HG02943 (cell line): ENCODE measurements around the gene OR6K3.
"Not testable (repeated sequence)": the region's sequence is repeated elsewhere in the genome, so short reads cannot be mapped to it uniquely, and the experiment has no call there.

Source experiments
- ATAC-seq: cut with Tn5 transposase; IDR thresholded peaks from one replicate; pipeline ENCODE4 v1.9.1; 2021; ENCODE audit warnings: mild to moderate bottlenecking, low read depth, moderate library complexity; ENCODE audit not compliant: unreplicated experiment

Gene OR6K3, protein sequence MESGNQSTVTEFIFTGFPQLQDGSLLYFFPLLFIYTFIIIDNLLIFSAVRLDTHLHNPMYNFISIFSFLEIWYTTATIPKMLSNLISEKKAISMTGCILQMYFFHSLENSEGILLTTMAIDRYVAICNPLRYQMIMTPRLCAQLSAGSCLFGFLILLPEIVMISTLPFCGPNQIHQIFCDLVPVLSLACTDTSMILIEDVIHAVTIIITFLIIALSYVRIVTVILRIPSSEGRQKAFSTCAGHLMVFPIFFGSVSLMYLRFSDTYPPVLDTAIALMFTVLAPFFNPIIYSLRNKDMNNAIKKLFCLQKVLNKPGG

DNA sequence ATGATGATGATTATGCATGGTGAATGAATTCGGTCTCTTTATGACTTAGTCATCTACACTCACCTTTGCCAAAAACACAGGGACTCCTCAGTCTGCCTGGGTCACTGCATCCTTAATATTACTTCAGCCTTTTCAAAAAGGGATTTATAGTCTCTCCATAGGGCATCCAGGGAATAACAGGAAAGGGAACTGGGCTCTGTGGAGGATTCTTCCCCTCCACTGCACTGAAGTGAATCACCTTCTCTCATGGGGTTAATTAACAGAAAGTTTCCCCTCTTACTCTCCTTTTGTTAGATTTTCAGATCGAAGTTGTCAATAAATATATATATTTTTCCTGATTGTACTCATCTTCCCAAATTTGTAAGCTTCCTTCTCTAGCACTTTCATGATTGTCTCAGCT lies at the start of gene OR6K3:
Gene OR6K3 (minus strand): TSS at position 101 of the 400 bp plus-strand sequence. CDS start 2,605 bp downstream, outside the sequence.
- no peak for ATAC-seq

DNA sequence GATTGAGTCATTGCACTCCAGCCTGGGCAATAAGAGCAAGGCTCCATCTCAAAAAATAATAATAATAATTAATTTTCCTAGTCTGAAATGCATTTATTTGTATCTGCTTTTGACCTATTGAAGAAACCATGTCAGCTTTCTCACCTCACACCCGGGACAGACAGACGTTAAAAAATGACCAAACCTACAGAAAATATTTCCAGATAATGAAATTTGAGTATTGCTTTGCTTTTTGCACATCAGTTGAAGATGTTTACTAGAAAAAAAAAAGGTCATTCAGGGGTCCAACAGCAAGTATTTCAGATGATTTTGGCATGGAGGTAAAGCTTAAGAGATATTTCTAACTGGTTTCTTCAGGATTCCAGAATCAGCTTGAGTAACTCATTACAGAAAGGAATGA lies 33.9 kb upstream of the OR6K3 start, which contains the start of gene OR6K6:
Gene OR6K6 (plus strand): TSS at position 301 of the 400 bp plus-strand sequence. CDS start 168 bp downstream, outside the sequence.
- ATAC-seq = no peak

DNA sequence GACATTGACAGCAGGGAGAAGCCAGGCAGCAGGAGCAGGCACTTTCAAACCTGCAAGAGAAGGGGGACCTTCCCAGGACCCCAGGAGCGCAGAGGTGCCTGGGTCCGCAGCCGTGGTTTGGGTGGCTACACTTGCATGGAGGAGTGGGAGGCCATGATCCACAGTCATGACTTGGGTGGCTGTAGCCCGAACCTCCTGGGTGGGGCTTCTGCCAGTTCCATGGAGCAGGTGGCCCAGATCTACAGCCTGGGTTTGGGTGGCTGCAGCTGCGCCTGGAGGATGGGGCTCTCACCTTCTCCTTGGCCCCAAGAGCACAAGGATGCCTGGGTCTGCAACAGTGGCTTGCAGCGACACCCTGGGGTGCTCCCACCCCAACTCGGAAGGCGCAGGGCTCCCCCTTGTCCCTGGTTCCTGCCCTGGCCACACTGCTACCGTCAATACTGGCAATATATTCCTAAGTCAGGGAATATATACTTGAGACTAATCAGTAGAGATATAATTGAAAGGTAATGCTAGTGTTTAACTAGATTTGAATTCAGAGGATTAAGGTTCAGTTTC lies 31.7 kb upstream of the OR6K3 start:
- no peak for ATAC-seq

DNA sequence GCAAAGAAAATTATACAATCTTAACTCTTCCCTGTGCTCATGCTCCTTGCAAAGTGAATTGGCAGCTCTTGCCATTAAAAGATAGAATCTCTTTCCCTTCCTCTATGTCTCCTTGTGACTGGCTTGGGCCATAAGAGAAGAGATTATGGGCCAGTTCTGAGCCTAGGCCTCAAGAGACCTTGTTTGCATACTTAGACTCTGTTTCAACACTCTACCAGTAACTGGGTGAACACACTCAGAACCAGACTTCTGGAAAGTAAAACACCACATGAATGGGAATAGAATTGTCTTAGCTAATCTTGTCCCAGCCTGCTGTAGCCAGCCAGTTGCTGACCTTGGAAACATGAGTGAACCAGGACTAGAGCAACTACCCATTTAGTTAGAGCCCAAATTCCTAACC lies 15.3 kb upstream of the OR6K3 start:
- no peak for ATAC-seq

DNA sequence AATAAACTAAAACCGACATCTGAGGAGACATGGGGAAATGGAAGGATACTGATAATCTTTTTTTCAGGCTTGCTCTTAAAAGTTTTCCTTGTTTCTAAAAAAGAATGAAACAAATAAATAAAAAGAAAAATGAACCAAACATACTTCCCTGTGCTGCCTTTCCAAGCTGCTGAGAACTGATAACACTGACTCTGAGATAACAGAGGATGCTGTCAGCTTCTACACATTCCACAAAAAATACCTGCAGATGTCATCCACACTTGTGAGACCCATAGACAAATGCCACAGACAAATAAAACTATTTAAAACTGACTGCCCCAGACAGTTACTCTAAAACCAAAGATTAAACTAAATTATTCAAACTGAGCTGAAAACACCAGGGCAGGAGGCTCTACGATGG lies 12.0 kb upstream of the OR6K3 start:
- ATAC-seq = no peak

DNA sequence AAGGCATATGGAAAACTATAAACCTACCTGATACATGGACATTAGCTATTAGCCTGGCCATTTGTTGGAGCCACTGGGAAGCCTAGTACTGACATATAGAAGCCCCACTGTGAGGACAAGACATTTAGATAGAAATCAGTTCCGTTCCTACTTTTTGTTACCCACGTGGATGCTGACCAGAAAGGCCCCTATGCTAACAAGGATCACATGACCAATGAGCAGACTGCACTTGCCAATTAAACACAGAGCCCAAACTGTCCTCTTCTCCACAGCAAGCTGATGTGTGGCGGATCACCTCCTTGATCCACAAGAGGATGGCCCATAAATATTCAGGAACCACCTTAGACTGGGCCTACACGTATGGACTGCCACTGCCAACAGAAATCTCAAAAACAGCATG lies 11.2 kb upstream of the OR6K3 start:
- no peak for ATAC-seq

DNA sequence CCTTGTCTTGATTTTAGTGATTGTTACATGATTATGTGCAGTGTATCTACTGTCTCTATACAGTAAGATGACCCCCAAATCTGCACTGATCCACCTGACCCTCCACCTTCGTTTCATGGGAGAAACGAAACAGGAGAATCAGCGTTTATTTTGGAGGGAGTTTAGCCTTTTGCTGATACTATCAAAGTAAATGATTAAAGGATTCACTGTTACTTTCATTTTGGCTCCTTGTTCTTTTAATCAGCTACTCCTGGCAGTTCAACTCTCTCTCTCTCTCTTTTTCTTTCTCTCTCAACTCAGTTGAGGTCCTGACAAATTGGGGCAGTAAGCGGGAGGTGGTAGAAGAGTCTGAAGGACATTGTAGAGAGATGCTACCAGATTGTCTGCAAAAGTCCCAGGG lies 9.9 kb upstream of the OR6K3 start:
- ATAC-seq = no peak

DNA sequence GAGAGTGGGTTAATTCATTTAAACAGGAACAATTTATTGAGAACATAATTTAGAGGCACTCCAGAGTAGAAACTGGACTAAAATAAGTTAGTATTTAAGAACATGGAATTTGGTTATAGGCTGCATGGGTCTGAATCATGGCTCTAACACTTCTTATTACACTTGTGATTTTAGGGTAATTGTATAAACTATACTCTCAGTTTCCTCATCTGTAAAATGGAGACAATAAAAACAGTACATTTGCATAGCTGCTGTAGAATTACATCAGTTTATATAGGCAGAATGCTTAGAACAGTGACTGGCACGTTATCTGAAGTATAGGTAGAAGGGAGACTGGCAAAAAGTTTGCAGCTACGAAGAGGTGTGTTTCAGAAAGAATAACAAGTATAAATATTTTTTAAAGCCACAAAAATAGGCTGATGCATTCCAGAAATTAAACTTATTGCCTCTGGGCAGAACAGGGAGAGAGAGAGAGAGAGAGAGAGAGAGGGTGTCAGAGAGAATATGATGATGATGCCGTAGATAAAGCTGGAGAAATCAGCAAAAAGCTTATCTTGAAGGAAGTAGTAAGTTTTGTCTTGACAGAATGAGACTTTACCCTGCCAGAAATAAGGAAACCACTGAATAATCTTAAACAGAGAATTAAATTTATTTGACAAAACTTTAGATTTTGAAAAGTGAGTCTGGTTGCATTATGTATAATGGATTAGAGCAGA lies 8.1 kb upstream of the OR6K3 start:
- no peak for ATAC-seq

DNA sequence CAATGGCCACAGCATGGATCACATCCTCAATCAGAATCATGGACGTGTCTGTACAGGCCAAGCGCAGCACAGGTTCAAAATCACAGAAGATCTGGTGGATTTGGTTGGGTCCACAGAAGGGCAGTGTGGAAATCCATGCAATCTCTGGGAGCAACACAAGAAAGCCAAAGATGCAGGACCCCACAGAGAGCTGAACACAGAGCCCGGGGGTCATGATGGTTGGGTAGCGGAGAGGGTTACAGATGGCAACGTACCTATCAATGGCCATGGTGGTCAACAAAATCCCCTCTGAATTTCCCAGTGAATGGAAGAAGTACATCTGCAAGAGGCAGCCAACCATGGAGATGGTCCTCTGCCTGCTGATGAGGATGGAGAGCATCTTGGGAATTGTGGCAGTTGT lies 3.9 kb upstream of the OR6K3 start:
- no peak for ATAC-seq

DNA sequence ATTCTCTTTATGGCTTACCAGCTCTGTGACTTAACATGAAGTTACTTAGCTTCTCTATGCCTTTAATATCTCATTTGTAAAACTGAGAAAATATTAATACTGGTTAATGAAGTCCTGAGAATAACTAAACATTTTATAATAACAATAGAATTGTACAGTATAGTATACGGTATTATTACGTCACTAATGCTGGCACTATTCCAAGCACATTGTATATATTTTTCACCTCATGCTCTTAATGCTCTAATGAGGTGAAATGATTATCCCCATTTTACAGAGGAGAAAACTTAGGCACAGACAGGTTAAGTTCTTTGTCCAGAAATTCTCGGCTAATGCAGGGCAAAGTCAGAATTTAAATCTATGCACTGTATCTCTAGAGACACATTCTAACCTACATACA lies 856 bp downstream of the OR6K3 start:
- no peak for ATAC-seq

DNA sequence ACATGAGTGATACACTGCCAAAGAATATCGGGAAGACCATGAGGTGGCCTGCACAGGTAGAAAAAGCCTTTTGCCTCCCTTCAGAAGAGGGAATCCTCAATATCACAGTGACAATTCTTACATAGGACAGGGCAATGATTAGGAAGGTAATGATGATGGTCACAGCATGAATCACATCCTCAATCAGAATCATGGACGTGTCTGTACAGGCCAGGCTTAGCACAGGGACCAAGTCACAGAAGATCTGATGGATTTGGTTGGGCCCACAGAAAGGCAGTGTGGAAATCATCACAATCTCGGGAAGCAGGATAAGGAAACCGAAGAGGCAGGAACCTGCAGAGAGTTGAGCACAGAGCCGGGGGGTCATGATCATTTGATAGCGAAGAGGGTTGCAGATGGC lies 3.2 kb downstream of the OR6K3 start:
- ATAC-seq = no peak

DNA sequence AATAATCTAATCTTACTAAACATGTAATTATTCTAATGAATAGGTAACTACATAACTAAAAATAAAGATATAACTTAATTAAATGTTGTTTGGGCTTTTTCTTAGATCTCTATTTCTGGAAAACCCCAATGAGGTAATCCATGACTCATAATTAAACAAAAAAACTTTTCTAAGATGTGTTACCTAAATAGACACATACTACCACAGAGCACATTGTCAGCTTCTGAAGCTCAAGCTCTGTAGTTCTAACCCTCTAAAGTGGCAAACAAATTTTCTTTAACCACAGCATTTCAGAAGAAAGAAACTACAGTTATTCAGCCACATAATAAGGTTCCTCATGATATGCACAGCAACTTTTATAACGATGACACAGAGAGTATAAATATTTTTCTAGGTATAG lies 4.2 kb downstream of the OR6K3 start:
- no peak for ATAC-seq

DNA sequence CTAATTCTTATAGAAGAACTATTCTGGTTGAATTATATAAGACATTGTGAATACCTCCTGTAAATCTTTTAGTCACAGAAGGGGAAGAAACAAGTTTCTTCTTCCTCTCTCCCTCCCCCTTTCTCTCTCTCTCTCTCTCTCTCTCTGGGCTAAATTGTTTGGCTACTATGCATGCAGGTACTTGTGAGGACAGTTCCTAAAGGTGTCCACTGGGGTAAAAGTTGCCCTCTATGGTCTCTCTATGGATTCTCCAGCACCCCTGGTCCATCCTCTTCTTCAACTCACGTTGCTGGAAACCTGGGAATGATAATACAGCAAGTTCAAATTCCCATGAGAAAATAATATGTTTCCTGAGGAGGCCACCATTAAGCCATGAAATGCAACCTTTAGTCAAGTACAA lies 5.8 kb downstream of the OR6K3 start:
- ATAC-seq = no peak

DNA sequence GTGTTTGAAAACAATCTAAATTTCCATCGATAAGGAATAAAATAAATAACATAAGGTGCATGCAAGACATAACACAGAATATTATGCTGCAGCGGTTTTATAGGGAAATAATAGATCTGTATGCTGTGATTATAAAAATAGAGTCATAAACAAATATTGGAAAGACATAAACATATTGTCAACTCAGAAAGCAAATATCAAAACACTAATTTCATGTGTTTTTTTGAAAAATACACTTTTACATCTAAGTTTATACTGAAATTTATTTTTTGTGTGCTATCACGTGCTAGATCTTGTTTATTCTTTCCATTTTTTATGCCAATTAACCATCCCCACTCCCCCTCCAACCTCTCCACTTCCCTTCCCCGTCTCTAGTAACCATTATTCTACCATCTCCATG lies 9.4 kb downstream of the OR6K3 start:
- no peak for ATAC-seq

DNA sequence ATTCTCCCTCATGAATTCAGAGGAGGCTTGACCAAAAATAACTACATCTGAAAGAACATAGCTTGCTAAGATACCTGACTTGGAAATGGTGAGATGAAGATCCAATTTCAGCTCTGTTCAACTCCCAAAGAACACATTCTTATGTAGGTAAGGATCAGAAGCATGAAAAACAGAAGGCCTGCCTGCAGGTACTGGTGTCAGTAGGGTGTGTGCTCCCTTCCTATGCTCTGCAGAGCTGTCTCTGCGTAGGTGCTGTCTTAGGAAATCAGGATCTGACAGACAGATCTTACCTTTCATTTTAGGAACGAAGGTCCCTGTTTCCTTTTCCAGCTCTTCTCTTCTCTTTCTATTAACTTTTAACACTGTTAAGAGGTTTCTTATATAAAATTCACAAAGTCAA lies 14.4 kb downstream of the OR6K3 start:
- ATAC-seq = no peak

DNA sequence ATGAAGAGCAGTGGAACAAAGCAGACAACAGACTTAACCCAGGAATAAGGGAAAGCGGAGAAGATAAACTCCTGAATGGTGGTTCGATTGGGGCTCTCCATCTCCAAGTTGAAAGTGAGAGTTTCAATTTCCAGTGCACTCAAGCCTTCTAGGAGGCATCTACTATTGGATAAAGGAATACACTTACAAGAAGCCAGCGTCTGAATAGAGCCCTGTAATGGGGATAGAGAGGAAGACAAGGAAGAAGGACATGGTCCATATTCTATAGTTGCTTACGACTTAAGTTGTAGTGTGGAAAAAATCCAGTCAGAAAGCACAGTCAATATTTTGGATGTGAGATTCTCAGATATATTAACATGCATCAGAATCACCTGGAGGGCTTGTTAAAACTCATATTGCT lies 20.0 kb downstream of the OR6K3 start, which contains the start of gene OR6K2:
Gene OR6K2 (minus strand): TSS at position 101 of the 400 bp plus-strand sequence. CDS start 0 bp downstream, at position 101.
- no peak for ATAC-seq

DNA sequence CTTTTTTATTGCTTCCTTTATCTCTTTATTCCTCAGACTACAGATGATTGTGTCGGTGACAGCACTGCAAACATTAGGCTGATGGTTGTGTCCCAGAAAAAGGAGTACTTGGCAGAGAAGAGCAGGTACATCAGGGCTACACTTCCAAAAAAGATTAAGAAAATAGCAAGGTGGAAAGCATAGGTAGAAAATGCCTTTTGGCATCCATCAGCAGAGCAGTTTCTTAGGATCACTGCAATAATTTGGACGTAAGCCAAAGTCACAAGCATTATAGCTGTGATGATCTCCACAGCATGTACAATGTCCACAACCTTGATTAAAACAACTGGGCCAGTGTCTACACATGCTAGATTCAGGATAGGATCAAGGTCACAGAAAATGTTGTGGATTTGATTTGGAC lies 25.9 kb downstream of the OR6K3 start:
- ATAC-seq = no peak

DNA sequence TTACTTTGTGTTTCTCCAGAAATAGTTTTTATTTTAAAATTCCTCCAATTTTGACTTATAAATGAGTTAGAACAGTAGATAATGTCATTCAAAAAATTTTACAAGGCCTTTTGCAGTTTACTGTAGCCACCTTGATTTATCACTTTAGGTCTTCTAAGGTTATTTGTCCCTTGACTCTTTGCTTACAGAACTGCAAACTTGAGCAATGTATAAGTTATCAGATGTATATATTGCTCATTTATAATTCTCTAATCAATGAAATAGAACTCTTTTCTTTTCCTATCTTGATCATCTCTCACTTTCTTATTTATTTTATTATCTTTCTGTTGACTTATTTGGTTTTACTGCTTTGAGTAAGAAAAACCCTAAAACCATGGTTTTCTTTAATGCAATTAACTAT lies 28.2 kb downstream of the OR6K3 start:
- ATAC-seq = no peak

DNA sequence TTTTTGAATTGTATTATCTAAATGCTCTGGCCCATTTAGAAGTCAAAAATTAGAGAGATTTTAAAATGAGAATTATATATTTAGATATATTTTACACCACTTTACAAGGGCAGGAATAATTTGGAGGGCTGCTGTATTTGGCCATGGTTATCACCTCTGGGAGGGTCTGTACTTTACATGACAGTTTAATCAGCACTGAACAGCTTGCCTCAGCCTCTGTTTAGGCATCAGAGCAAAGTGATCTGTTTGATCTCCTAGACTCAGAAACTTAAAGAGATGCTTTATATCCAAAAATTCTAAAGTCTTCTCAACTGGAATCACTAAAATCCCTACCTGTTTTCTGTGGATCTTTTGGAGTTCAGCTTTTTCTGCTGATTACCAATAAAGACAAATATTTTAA lies 28.6 kb downstream of the OR6K3 start:
- no peak for ATAC-seq

DNA sequence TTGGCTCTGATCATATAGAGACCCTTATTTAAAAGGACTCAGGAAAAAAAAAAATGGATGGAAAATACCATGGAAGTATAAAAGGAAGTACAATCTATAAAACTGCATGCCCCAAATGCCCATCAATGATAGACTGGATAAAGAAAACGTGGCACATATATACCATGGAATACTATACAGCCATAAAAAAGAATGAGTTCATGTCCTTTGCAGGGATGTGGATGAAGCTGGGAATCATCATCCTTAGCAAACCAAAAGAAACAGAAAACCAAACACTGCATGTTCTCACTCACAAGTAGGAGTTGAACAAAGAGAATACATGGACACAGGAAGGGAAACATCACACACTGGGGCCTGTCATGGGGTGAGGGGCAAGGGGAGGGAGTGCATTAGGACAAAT lies 29.4 kb downstream of the OR6K3 start:
- not testable (repeated sequence) for ATAC-seq

DNA sequence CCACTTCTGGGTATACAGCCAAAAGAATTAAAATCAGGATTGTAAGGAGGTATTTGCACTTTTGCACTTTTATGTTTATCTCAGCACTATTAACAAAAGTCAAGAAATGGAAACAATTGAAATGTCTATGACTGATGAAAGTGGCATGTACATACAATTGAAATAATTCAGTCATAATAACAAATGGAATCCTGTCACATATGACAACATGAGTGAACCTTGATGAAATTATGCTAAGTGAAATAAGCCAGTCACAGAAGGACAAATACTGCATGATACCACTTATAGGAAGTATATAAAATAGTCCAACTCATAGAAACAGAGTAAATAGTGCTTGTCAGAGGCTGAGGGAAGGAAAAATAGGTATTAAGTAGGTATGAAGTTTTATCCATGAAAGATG lies 30.6 kb downstream of the OR6K3 start:
- no peak for ATAC-seq

DNA sequence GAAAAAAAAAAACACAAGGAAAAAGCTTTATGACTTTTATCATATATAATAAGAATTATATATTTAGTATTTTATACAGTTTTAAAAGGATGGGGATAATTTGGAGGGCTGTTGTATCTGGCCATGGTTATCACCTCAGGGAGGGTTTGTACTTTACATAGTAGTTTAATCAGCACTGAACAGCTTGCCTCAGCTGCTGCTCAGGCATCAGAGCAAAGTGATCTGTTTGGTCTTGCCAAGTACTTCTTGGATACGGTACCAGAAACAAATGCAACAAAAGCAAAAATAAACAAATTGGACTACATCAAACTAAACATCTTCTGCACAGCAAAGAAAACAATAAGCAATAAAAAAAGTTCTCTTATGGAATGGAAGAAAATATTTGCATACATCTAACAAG lies 31.4 kb downstream of the OR6K3 start:
- no peak for ATAC-seq
